ENCODE measurements around the gene BMPR1B.

- TF ChIP-seq, protein P1, sequence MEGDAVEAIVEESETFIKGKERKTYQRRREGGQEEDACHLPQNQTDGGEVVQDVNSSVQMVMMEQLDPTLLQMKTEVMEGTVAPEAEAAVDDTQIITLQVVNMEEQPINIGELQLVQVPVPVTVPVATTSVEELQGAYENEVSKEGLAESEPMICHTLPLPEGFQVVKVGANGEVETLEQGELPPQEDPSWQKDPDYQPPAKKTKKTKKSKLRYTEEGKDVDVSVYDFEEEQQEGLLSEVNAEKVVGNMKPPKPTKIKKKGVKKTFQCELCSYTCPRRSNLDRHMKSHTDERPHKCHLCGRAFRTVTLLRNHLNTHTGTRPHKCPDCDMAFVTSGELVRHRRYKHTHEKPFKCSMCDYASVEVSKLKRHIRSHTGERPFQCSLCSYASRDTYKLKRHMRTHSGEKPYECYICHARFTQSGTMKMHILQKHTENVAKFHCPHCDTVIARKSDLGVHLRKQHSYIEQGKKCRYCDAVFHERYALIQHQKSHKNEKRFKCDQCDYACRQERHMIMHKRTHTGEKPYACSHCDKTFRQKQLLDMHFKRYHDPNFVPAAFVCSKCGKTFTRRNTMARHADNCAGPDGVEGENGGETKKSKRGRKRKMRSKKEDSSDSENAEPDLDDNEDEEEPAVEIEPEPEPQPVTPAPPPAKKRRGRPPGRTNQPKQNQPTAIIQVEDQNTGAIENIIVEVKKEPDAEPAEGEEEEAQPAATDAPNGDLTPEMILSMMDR (IDR thresholded peaks at IDR 0.05), result no peak
- no peak for TF ChIP-seq EZH2 (IDR thresholded peaks at IDR 0.05; ENCODE audit: borderline replicate concordance, insufficient read depth, low read depth, low read length, poor library complexity, severe bottlenecking)
These were observed 71.1 kb downstream of the BMPR1B start for GRCh38 chr4:94828882-94829281.
